ENCODE measurements around the gene MTX2.

DNA sequence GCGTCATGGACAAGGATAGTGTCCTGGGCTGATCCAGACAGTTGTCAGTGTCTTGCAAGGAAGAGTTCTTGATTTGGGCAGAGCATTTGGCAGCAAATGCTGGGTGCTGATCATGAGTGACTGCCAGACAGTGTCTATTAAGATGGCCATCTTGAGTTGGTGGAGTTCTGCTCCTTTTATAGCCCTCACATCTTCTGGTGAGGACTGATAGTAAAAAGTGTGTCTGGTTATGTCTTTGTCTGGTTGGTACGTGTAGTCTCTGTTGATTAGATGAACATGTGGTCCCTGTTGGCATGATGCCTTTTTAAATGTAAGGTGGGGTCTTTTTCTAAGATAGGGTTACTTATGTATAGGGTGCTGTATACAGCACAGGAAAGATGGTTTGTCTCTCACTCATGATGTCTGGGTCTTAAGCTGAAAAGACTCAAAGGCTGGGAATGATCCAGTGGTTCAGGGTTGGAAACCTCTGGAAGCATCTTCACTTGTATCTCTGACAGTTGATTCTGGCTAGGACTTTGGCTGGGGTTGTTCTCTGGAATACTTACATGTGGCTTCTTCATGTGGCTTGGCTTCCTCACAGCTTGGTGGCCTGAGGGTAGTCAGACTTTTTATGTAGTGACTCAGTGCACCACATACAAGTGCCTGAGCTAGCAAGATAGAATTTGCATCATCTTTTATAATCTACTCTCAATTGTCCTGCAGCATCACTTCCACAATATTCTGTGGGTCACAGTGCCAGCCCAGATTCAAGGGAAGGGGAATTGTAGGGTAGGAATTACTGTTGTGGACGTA lies 11.8 kb downstream of the MTX2 start:
- TF ChIP-seq, protein P1, sequence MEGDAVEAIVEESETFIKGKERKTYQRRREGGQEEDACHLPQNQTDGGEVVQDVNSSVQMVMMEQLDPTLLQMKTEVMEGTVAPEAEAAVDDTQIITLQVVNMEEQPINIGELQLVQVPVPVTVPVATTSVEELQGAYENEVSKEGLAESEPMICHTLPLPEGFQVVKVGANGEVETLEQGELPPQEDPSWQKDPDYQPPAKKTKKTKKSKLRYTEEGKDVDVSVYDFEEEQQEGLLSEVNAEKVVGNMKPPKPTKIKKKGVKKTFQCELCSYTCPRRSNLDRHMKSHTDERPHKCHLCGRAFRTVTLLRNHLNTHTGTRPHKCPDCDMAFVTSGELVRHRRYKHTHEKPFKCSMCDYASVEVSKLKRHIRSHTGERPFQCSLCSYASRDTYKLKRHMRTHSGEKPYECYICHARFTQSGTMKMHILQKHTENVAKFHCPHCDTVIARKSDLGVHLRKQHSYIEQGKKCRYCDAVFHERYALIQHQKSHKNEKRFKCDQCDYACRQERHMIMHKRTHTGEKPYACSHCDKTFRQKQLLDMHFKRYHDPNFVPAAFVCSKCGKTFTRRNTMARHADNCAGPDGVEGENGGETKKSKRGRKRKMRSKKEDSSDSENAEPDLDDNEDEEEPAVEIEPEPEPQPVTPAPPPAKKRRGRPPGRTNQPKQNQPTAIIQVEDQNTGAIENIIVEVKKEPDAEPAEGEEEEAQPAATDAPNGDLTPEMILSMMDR (IDR thresholded peaks at IDR 0.05): no peak
- TF ChIP-seq POLR2A (IDR thresholded peaks at IDR 0.05) (no peak), POLR2AphosphoS5 (IDR thresholded peaks at IDR 0.05; ENCODE audit: insufficient read depth in 1 of 2, low read depth in 1 of 2) (no peak)

Data from vagina (tissue), 2 donors.